Forelimb muscle (tissue), 1 donor: ENCODE data around the gene NTMT1. TPM values are rescaled to one million over a fixed set of nuclear protein-coding genes. Genes with fewer than 3 reads are reported as not detected.
"Not testable (repeated sequence)": the region's sequence is repeated elsewhere in the genome, so short reads cannot be mapped to it uniquely, and the experiment has no call there.

Experiments used
- DNase-seq: peaks from one replicate; pipeline ENCODE4 v3.0.0-alpha.2; 2013; ENCODE audit warnings: low read depth
- polyA plus RNA-seq: library from polyadenylated mRNA; unstranded; fragments of 120-200 nt; gene quantifications from one replicate; pipeline ENCODE4 v1.2.1, GENCODE V29; 2013; ENCODE audit not compliant: insufficient read length

The NTMT1 gene
- polyA plus RNA-seq, 1 donor: 37.3 TPM

DNA sequence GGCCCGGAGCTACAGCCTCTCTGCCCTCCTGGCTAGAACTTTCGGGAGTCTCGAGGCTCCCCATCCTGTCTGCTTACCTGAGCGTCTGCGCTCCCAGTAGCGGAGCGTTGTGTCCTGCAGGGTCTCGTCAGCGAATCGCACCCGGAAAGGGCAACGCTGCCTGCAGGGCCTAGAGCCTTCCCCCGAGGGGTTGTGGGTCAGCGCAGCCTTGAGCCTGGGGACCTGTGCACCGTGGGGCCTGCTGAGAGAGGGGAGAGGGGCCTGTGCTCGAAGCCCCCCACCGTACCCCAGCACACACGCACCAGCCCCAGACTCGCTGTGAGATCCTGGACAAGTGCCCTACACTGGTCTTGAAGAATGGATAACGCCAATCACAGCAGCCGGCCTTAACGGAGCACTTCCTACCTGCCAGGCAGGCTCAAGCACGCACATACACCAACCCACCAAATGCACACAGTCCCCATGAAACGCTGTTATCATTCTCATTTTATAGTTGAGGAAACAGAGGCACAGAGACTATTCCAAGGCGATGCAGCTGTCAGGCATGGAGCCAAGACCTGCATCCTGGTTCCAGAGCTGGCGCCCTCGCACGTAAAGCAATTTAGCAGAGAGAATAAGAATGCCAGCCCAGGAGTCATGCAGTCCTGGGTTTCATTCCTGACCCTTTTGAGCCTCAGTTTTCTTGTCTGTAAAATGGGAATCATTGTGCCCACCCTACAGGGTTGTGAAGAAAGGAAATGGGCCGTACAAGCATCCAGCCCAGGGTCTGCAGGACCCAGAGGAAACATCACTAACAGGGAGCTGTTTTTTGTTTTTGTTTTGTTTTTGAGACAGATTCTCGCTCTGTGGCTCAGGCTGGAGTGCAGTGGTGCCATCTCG lies 10.3 kb upstream of the NTMT1 start:
- DNase-seq: no peak

- DNase-seq: no peak
Observed at GRCh38 chr9:129617167-129617566, 8.8 kb upstream of the NTMT1 start.

GRCh38 chr9:129619787-129620668 lies 5.9 kb upstream of the NTMT1 start:
- DNase-seq: no peak

- no peak for DNase-seq
Observed at GRCh38 chr9:129620669-129621295, 5.2 kb upstream of the NTMT1 start, which contains the start of gene C9orf50. Gene C9orf50 (minus strand): TSS chr9:129621101. CDS start chr9:129620574, 527 bp downstream.

- DNase-seq: no peak
Observed at GRCh38 chr9:129623331-129623730, 2.6 kb upstream of the NTMT1 start.

- no peak for DNase-seq
Observed at GRCh38 chr9:129624168-129624759, 1.7 kb upstream of the NTMT1 start.

DNA sequence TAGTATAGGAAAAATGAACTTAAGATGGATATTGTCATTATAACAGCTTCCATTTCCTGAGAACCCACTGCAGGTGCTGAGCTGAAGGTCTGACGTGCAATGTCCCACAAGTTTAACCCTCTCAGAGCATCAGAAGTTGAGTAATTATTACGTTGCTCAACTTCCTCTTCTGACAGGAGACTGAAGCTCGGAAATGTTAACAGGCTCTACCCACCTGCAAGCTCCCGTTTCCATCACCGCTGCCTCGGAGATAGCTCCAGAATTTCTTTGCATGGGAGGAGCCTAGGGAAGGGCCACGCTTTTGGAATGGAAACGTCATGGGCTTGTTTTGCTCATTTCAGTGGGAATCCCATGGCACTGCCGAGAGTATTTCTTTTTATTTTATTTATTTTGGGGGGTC lies 1.0 kb upstream of the NTMT1 start:
- no peak for DNase-seq

- DNase-seq: no peak
Observed at GRCh38 chr9:129626625-129627284, 792 bp downstream of the NTMT1 start.

DNA sequence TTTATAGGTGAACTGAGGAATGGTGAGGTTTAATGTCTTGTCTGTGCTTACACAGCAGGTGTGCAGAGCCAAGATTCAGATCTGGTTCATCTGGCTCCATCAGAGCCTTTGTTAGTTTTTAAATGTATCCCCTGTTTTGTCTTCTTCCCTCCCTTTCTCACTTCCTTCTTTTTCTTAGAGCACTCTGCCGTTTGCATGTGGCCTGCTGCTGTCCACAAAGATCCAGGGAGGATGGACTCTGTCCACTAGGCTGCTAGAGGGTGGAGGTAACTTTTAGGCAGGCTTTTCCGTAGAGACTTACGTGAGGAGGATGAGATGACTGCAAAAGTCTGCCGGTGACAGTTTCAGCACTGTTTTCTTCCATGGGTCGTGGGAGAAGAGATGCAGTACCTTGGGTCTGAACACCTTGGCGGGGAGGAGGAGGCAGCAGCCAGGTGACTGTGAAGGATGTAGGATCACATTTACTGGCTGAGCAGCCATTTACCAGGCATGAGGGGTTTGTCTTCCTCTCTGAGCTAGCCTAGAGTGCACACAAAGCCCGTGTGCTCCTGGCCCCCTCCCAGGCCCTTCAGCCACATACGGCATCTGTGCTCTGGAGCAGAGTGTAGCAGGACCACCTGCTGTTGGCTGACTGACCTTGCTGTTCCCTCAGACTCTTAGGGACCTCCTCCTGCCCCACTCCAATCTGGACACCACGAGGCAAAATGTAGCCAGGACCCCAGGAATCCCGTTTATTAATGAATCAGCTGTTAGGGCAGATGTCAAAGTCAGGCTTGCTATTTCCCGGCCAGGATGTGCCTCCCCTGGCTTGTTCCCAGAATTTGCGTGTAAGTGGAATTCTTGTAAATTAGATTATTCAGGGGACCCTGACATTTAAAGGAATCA lies 1.8 kb downstream of the NTMT1 start:
- DNase-seq: no peak

- DNase-seq: no peak
Observed at GRCh38 chr9:129628709-129629108, 2.7 kb downstream of the NTMT1 start.

- no peak for DNase-seq
Observed at GRCh38 chr9:129629251-129629820, 3.4 kb downstream of the NTMT1 start.

DNA sequence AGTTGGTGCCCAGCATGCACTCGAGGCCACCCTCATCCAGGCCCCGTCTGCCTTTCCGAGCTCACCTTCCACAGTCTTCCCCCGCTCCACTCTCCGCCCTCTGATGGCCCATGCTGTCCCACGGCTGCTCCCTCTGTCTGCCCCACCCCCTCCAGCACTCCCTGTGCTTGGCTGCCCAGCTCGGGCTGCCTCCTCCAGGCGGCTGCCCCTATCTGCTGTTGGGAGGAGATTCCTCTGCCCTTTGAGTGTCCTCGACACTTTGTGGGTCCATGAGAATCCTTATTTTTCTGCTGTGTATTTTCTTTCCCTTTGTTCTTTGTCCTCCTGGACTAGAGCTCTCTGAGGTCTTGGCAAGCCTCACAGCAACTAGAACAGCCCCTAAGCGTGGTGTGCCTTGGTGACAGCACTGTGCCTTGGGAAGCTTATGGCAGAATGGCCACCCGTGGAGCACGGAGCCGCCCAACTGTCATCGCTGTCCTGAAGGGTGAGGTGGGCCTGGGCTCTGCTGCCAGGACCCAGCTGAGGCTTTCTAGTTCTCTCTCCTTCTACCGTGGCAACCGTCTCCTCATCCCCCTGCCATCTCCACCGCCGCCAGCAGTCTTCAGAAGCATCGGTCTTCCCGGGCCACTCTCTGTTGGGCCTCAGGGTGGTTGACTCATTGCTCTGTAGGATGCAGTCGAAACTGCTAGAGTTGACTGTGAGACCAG lies 5.2 kb downstream of the NTMT1 start:
- DNase-seq: no peak

DNA sequence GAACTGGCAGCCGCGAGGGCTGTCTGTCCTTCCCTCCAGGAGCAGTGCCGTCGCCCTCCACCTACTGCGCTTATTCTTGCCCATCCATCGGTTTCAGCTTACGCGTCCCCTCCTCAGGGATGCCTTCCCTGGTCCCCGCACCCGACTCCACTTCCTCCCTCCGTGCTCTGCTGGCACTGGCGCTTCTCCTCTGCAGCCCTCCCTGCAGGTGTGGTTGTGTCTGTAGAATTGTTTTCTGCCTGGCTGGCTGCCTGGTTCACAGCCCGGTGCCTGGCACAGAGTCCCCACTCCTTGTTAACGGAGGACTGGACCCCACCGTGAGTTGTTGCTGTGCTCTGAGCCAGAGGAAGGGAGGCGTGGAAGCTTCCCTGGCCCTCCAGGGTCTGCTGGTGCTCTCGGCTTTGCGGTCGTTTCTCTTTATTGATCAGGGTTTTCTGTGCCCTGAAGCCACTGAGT lies 5.7 kb downstream of the NTMT1 start:
- DNase-seq: no peak

GRCh38 chr9:129632460-129632859 lies 6.5 kb downstream of the NTMT1 start:
- no peak for DNase-seq

GRCh38 chr9:129633207-129633606 lies 7.2 kb downstream of the NTMT1 start:
- DNase-seq: no peak

DNA sequence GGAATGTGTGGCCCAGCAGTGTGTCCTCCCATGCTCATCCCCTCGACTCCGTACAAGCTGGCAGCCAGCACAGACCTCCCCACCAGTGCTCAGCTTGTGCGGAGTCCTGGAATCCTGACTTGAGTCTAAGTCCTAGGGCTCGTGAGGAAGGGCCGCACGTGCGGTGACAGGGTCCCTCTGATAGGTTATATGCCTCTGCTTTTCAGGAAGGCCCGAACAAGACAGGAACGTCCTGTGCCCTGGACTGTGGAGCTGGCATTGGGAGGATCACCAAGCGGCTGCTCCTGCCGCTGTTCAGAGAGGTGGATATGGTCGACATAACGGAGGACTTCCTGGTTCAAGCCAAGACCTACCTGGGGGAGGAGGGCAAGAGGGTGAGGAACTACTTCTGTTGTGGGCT lies 7.9 kb downstream of the NTMT1 start:
- DNase-seq: no peak

DNA sequence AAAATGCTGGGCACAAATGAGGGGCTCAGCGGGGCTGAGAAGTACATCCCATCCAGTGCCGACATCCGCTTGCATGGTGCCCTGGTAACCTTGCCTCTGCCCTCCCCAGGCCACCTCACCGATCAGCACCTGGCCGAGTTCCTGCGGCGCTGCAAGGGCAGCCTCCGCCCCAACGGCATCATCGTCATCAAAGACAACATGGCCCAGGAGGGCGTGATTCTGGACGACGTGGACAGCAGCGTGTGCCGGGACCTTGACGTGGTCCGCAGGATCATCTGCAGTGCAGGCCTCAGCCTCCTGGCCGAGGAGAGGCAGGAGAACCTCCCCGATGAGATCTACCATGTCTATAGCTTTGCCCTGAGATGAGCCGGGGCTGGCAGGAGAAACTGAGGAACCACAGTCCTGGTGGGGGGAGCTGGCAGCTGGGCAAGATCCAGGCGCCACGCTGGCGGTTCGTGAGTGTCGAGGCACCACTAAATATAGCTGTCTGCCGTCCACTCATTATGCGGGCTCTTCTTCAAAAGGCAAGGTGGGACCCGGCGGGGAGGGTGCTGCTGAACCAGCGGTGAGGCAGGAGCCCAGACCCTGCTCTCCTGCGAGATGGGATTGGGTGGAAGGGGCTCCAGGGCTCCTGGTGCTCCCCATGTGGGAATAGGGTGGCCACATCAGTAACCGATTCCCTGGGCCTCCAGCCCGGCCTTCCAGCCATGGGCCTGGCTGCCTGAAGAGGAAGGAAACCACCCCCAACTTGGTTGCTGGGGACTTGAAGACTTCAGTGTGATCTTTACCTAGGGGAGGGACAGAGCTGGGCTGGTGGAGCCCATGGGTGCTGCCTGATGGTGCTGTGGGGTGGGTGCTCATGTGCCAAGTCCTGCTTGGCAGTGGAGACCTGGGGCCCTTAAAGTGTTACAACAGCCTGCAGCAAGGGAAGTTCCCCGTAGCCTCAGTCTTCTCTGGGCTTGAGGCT lies 9.4 kb downstream of the NTMT1 start:
- DNase-seq: no peak

- not testable (repeated sequence) for DNase-seq
Observed at GRCh38 chr9:129636343-129636742, 10.4 kb downstream of the NTMT1 start.
